Natural killer cell (primary cell): ENCODE data around the gene SH3TC1. TPM values are rescaled to one million over a fixed set of nuclear protein-coding genes. Genes with fewer than 3 reads are reported as not detected.

Source experiments
- ATAC-seq, 3 donors: fragments of 150-1000 bp in 2 of 3; fragments of 200-7000 bp in 1 of 3; cut with Tn5 transposase; 1 replicate in 1 of 3; 2 replicates in 2 of 3; pipeline ENCODE4 v1.10.0; 2021; ENCODE audit warnings: mild to moderate bottlenecking in 2 of 3, moderate library complexity in 2 of 3
- DNase-seq, 2 donors: peaks; one replicate each; pipeline versions ENCODE4 v3.0.0 to v3.0.0-alpha.2; 2013 to 2021; ENCODE audit warnings: mixed read lengths in 1 of 2
- H3K27ac ChIP-seq: one replicate; pipeline ENCODE4 v1.5.1; 2013; ENCODE audit warnings: mild to moderate bottlenecking, low read length
- H3K27me3 ChIP-seq: one replicate; pipeline ENCODE4 v1.6.1; 2013; ENCODE audit warnings: low read length; ENCODE audit not compliant: control insufficient read depth, insufficient read depth
- H3K36me3 ChIP-seq: one replicate; pipeline ENCODE4 v1.6.1; 2013; ENCODE audit warnings: low read length; ENCODE audit not compliant: control insufficient read depth, insufficient read depth
- H3K4me1 ChIP-seq: one replicate; pipeline ENCODE4 v1.6.1; 2013; ENCODE audit warnings: low read length; ENCODE audit not compliant: control insufficient read depth, insufficient read depth
- H3K4me3 ChIP-seq: one replicate; pipeline ENCODE4 v1.5.1; 2013; ENCODE audit warnings: low read length
- H3K9me3 ChIP-seq: one replicate; pipeline ENCODE4 v1.6.1; 2013; ENCODE audit warnings: low read length; ENCODE audit not compliant: control insufficient read depth, insufficient read depth
- H3K27ac Mint-ChIP-seq, 2 donors: one replicate each; pipeline ENCODE4 v1.8.0; 2022; ENCODE audit warnings: mild to moderate bottlenecking in 2 of 2, mixed read lengths in 2 of 2, moderate library complexity in 1 of 2
- H3K27me3 Mint-ChIP-seq, 2 donors: one replicate each; pipeline ENCODE4 v1.8.0; 2022; ENCODE audit warnings: low read depth in 2 of 2, mixed read lengths in 2 of 2
- H3K36me3 Mint-ChIP-seq: one replicate; pipeline ENCODE4 v1.8.0; 2022; ENCODE audit warnings: mixed read lengths
- H3K4me1 Mint-ChIP-seq, 2 donors: one replicate each; pipeline ENCODE4 v1.8.0; 2022; ENCODE audit warnings: mixed read lengths in 2 of 2
- H3K4me3 Mint-ChIP-seq: one replicate; pipeline ENCODE4 v1.8.0; 2022; ENCODE audit warnings: mild to moderate bottlenecking, moderate library complexity, mixed read lengths
- H3K9me3 Mint-ChIP-seq, 2 donors: one replicate each; pipeline ENCODE4 v1.8.0; 2022; ENCODE audit warnings: mixed read lengths in 2 of 2
- WGBS: methylation state at CpG from one replicate; pipeline ENCODE4 v1.1.7; 2013; ENCODE audit warnings: missing lambda C conversion rate; ENCODE audit not compliant: insufficient coverage; 5-methylcytosine and 5-hydroxymethylcytosine counted together
- intact Hi-C: fragments of 100-400 bp; cut with micrococcal nuclease; formaldehyde crosslinking; loops from one replicate; pipeline ENCODE4 v1.14.2; 2022
- total RNA-seq, 4 donors: library from RNA; stranded (reverse); fragments of 120-200 nt in 1 of 4; gene quantifications; one replicate each; pipeline versions ENCODE4 v1.2.3 to v1.2.4, GENCODE V29; 2013 to 2022
- TF ChIP-seq, protein P1 (sequence below): fragments of 200-600 bp; IDR thresholded peaks from one replicate; pipeline ENCODE4 v1.8.0; 2022; ENCODE audit warnings: antibody characterized with exemption

SH3TC1 gene
- total RNA-seq, 3 donors from 2014 or later (not counting 1 experiment from before 2014, with no cell fraction given): 50.1 to 61.7 (median 54.9) TPM

GRCh38 chr4:8204576-8205227 lies 5.6 kb downstream of the SH3TC1 start:
- Histone ChIP-seq H3K36me3 (no peaks in the 10 kb centered on the region), H3K27ac (no peak overlapping the region)
- H3K4me1 Mint-ChIP-seq: peaks cover 23 to 52% of the 10 kb centered on the region in 2 donors

GRCh38 chr4:8205241-8205707 lies 6.2 kb downstream of the SH3TC1 start:
- intact Hi-C loops: no loop called here
- TF ChIP-seq, protein P1, sequence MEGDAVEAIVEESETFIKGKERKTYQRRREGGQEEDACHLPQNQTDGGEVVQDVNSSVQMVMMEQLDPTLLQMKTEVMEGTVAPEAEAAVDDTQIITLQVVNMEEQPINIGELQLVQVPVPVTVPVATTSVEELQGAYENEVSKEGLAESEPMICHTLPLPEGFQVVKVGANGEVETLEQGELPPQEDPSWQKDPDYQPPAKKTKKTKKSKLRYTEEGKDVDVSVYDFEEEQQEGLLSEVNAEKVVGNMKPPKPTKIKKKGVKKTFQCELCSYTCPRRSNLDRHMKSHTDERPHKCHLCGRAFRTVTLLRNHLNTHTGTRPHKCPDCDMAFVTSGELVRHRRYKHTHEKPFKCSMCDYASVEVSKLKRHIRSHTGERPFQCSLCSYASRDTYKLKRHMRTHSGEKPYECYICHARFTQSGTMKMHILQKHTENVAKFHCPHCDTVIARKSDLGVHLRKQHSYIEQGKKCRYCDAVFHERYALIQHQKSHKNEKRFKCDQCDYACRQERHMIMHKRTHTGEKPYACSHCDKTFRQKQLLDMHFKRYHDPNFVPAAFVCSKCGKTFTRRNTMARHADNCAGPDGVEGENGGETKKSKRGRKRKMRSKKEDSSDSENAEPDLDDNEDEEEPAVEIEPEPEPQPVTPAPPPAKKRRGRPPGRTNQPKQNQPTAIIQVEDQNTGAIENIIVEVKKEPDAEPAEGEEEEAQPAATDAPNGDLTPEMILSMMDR: no peak
- Mint-ChIP-seq H3K36me3 (no peaks in the 10 kb centered on the region), H3K4me1 (peaks cover 17 to 46% of the 10 kb centered on the region in 2 donors), H3K27ac (no peak overlapping the region), H3K9me3 (no peaks in the 10 kb centered on the region), H3K27me3 (no peaks in the 10 kb centered on the region), H3K4me3 (no peak overlapping the region)
- Histone ChIP-seq H3K36me3 (no peaks in the 10 kb centered on the region), H3K27ac (no peak overlapping the region), H3K9me3 (no peaks in the 10 kb centered on the region), H3K27me3 (no peaks in the 10 kb centered on the region), H3K4me3 (no peak overlapping the region), H3K4me1 (peaks cover 53% of the 10 kb centered on the region)
- 73% methylated on average over 19 of the region's 19 CpGs for WGBS
- DNase-seq (no peak), ATAC-seq (no peak)

More at GRCh38 chr4:8204576-8205227, 5.6 kb downstream of the SH3TC1 start:
- Mint-ChIP-seq H3K27ac (no peak overlapping the region), H3K9me3 (no peaks in the 10 kb centered on the region), H3K4me3 (no peak overlapping the region), H3K36me3 (no peaks in the 10 kb centered on the region), H3K27me3 (no peaks in the 10 kb centered on the region)
- intact Hi-C loops: no loop called here
- no peaks in the 10 kb centered on the region for H3K9me3 ChIP-seq
- H3K27me3 ChIP-seq: no peaks in the 10 kb centered on the region
- TF ChIP-seq, protein P1: no peak
- 88% methylated on average over 31 of the region's 31 CpGs for WGBS
- ATAC-seq: no peak
- no peak for DNase-seq
- H3K4me3 ChIP-seq: no peak overlapping the region
- H3K4me1 ChIP-seq: peaks cover 59% of the 10 kb centered on the region

- intact Hi-C loops: no loop called here
- H3K27ac ChIP-seq: no peak overlapping the region
- Mint-ChIP-seq H3K27ac (peak overlapping the region in 1 of 2 donors; percentile 22), H3K4me3 (no peak overlapping the region), H3K9me3 (no peaks in the 10 kb centered on the region), H3K4me1 (peaks cover 10 to 39% of the 10 kb centered on the region in 2 donors), H3K36me3 (no peaks in the 10 kb centered on the region), H3K27me3 (no peaks in the 10 kb centered on the region)
- TF ChIP-seq, protein P1: no peak
- no peak for DNase-seq
- ATAC-seq: no peak
- peaks cover 46% of the 10 kb centered on the region for H3K4me1 ChIP-seq
- no peaks in the 10 kb centered on the region for H3K9me3 ChIP-seq
- no peaks in the 10 kb centered on the region for H3K27me3 ChIP-seq
- no peak overlapping the region for H3K4me3 ChIP-seq
- 34% methylated on average over 26 of the region's 26 CpGs for WGBS
- H3K36me3 ChIP-seq: no peaks in the 10 kb centered on the region
Measured at GRCh38 chr4:8205749-8206611, 6.9 kb downstream of the SH3TC1 start.
